GM04504 (cell line): ENCODE measurements around the gene CCNG2.

Source experiments
- DNase-seq: peaks from one replicate; pipeline ENCODE4 v3.0.0-alpha.2; 2012; ENCODE audit warnings: low read depth

The CCNG2 gene

GRCh38 chr4:77204621-77205020 lies 47.6 kb downstream of the CCNG2 start:
- DNase-seq: peak; percentile 9

- DNase-seq: no peak
These were observed 52.0 kb downstream of the CCNG2 start for GRCh38 chr4:77209012-77209411.

DNA sequence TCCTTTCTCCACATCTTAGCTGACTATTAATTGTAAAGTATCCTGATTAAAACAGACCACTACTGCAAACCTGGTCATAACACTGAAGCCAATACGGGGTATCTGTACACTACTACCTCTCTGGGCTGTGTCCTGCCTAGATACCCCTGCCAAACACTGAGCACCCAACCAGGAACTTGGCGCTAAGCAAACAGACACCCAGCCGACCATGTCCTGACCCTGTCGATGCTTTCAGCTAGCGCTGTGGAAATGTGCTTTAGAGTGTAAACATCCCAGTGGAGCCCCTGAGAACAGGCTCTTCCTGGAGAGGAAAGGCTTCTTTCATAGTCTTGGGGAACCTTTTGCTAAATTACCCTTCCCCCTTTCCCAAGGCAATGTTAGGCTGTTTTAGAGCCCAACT lies 52.9 kb downstream of the CCNG2 start:
- no peak for DNase-seq

GRCh38 chr4:77215107-77215506 lies 58.1 kb downstream of the CCNG2 start:
- no peak for DNase-seq

DNA sequence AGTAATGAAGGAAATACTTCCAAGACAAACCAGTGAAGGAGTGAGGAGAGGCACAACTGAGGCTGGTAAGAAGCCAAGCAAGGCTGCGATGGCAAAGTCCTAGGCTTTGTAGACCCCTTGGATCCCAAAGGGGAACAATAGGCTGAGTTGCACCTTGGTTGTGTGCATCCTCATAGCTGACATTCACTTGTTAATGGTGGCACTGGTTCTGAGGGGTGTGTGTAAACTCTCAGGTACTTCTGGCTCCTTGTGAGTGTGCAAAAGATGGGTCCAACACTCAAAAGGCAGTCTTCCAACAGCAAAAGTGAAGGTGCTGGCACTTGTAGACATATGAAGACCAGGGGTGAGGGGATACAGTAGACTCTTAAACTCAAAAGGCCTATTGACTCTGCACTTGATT lies 60.5 kb downstream of the CCNG2 start:
- no peak for DNase-seq

DNA sequence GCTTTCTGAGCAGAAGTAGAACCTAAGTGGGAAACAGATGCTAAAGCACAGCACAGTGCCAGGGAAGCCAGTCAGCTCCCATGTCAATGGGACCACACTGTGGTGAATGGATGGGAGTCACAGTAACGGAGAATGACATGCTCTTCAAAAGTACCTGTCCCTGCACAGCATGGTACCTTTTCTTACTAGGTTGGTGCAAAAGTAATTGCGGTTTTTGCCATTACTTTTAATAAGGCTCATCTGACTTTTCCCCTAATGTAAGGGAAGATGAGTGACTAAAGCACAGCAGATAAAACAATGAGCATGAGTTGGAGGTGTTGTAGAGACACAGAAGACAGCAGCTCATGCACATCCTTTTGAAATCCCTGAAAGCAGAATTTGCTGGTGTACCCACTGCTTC lies 62.3 kb downstream of the CCNG2 start:
- DNase-seq: no peak
